GM12801 (cell line): ENCODE measurements around the gene SLC9A9.

Source experiments
- CTCF ChIP-seq: IDR thresholded peaks from one replicate; pipeline ENCODE4 v1.5.1; 2011; ENCODE audit warnings: control low read depth; ENCODE audit not compliant: insufficient read length; ENCODE audit errors: extremely low read depth

Gene SLC9A9

DNA sequence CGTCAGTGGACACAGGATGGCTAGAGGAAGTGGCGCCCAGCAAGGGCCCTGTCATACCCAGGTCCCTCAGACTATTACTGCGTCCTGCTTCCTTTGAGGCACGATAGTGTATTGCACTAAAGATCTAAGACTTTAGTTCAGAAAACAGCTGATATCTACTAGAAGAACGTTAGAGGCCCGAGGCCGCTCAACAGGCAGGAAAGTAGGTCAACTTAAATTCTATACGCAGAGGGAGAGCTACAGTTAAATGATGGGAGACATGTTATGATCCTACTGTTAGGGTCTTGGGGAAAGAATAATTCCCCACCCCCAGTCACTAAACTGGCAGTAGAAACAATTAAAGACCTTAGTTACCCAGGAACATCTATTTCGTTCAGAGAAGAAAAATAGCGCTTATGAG is 410.9 kb downstream of the SLC9A9 start:
- no peak for TF ChIP-seq CTCF

- TF ChIP-seq CTCF, result no peak
Measured at GRCh38 chr3:143436231-143436930, 411.9 kb downstream of the SLC9A9 start.

DNA sequence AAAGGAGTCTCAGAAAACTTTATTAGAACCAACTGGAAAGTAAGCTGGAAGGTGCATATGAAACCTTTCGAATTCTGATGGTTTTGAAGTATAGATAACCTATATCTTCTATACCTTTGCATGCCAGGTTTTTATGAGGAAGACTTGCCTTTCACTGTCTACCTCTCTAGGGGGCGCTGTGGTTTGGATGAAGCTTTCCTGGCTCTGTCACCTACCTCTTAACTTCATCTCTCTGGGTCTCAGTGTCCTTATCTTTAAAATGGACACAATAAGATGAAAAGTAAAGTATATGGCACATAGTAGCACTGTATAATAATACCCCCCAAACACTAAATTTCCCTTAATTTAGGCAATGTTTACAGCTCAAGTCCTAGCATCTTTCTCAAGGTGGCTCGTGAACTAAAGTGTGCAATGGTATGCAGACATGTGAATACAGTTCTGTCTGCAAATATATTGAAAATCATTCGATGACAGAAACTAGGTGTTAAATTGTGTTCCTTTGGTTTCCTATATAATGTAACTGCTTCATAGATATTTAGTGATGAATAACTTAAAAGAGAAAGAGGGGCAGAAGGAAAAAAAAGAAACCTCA is 414.4 kb downstream of the SLC9A9 start:
- TF ChIP-seq CTCF, result no peak

DNA sequence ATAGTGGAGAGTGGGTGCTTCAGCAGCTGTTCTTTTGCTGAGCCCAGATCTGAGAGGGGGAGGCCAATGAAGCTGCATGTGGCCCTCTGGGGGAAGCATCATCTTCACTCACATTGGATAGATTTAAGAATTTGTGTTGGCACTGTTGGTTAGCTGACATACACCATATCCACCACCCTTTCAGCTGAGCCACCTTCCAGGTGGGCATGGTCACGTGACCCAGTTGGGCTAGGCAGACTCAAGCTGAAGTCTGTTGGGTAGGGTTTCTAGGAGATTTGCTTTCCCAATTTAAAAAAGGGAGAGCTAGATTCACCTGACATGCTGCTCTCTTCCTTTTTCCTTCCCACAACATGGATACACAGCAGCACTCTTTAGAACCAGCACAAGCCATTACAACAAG is 417.7 kb downstream of the SLC9A9 start:
- no peak for TF ChIP-seq CTCF

DNA sequence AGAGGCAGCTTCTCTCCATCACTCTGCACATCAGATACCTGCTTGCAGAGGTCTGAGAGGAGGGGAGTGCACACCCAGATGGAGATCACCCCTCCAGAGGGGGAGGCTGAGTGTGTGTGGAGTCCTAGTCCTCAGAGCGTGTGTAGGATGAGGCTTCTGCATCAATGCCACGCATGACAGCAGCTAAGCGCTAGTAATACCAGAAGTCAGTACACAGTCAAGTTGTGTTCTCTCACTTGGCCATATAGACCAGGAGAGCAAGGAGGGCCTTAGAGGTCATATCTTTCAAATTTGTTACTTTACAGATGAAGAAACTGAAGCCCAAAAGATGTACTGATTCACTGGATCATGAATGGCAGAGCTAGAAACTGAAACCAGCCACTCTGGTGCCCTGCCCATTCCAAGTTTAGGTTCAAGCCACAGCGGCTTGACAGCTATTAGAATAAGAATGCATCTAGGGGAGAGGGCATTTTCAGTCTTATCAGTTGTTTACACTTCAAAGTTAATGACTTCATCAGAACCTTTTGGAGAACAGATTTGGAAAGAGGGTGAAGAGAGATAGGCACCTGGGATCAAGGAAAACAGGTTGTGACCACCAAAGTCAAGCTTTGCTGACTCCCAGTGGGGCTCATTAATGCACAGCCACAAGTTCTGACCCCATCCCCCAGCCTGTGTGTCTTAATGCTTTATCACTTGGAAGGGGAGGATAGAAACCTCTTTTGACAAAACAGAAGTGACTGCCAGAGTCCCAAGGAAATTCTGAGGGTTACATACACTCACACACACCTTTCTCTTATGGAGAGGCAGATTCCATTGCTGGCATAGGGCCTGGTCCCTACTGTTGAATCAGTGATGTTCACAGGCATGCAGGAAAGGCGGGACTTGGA is 418.4 kb downstream of the SLC9A9 start:
- no peak for TF ChIP-seq CTCF

GRCh38 chr3:143428294-143428693 is 420.0 kb downstream of the SLC9A9 start:
- TF ChIP-seq CTCF, result no peak

DNA sequence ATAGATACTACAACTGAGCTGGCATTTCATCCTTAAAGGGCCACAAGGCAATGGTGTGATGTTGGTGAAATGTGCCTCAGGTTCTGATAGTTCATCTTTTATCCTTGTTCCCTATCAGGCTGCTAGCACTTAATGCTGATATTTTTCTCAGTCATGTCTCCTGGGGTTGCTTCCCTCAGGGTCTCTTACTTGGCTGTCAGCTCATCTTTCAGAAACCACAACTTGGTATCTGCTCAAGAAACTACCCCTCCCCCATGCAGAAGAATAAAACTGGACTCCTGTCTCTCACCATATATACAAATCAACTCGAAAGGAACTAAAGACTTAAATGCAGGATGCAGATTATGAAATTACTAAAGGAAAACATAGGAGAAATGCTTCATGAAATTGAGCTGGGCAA is 420.6 kb downstream of the SLC9A9 start:
- TF ChIP-seq CTCF, result no peak
